Measurements from ENCODE around the gene RARS2.

Gene RARS2

GRCh38 chr6:87574237-87574804 is 15.5 kb downstream of the RARS2 start:
- no peak for DNase-seq (ENCODE audit: low spot score)

DNA sequence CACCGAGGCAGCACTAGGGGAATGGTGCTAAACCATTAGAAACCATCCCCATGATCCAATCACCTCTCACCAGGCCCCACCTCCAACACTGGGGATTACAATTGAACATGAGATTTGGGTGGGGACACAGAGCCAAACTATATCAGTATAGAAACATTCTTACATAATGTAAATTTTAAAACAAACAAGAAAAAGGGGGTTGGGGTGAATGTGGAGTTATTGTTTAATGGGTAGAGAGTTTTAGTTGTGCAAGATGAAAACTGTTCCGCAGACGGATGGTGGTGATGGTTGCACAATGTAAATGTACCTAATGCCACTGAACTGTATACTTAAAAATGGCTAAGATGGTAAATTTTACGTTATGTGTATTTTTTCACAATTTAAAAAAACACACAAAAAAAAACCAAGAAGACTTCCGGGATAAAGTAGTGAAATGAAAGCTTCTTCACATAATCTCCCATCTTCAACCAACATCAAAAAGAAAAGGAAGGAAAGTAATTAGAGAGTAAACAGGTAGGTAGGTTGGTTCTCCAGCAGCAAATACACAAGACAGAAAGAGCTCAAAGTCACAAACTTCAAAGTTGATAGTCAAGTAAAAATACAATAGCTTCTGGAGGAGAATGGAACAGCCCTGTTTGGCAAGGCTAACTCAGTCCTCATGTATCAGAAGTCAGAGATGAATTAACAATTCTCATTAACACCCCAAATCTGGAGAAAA is 16.3 kb downstream of the RARS2 start:
- DNase-seq (ENCODE audit: low spot score): no peak

GRCh38 chr6:87572883-87573282 is 16.9 kb downstream of the RARS2 start:
- no peak for DNase-seq (ENCODE audit: low spot score)

DNA sequence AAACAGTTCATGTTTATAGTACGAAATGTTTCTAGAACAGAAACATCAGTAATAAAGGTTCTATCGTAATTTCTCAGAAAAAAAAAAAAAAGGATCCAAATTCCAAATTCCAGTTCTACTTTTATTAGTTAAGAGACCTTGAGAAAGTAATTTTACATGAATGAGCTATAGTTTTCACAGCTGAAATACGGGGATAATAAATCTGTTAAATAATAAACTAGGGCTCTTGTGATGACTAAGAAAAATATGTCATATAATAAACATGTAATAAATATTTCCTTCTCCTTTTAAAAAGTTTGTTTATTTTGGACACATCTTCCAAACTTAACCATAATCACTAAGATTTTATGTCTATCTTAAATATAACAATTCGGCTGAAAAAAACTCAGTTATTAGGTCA is 17.8 kb downstream of the RARS2 start:
- no peak for DNase-seq (ENCODE audit: low spot score)

DNA sequence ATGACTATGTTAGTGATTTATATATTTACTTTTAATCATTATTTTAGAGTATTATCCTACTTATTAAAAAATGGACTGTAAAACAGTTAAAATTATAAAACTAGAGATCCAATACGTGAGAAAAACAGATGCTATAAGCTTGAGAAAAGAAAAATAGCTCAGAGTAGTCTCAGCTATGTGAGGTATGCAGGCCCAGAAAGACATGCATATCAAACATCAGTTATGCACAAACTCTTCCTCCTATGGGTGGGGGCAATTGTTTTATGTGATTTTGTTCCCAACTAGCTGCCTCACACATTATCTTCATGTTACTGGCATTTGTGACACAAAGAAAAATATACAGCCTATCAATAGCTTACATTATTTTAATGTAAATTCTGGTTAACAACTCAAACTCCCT is 28.8 kb downstream of the RARS2 start:
- no peak for DNase-seq (ENCODE audit: low spot score)

- no peak for DNase-seq (ENCODE audit: low spot score)
Observed at GRCh38 chr6:87558446-87558845, 31.3 kb downstream of the RARS2 start.

- DNase-seq (ENCODE audit: low spot score): no peak
Observed at GRCh38 chr6:87555506-87555905, 34.3 kb downstream of the RARS2 start.

DNA sequence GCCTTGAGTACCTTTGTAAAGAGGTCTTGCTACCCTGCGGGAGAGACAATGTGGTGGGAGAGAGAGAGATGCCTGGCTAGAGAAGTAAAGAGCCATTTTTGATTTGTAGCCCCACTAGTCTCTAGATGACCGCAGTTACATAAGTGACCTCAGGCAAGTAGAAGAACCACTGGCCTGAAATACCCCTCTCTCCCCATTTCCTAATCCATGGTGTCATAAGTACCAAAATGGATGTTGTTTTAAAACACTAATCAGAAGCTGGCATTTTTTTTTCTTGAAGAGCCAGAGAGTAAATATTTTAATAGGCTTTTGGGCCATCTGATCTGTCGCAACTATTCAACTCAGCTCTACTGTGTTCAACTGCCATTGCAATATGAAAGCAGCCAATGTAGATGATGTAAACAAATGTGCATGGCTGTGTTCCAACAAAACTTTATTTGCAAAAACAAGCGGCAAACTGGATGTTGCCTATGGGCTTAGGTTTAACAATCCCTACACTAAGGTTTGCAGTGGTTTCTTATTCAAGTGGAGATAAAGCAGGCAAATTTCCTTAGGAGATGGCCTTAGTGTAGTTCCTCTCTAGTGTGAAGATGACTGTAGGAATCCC is 36.5 kb downstream of the RARS2 start:
- no peak for DNase-seq (ENCODE audit: low spot score)

GRCh38 chr6:87551799-87552198 is 38.0 kb downstream of the RARS2 start:
- no peak for DNase-seq (ENCODE audit: low spot score)

DNA sequence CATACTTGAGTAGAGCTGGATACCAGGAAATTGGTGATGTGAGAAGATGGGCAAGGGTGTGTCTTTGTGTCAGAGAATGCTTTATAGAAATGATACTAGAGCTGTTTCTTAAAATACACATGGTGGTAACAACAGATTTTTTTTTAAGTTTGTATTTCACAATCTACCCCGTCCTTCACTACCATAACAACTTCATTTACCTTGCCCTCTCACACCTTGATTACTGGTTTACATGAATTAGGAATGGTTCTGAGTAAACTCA is 45.4 kb downstream of the RARS2 start:
- no peak for DNase-seq (ENCODE audit: low spot score)

GRCh38 chr6:87543696-87544473 is 45.9 kb downstream of the RARS2 start:
- no peak for DNase-seq (ENCODE audit: low spot score)

- DNase-seq (ENCODE audit: low spot score): no peak
Observed at GRCh38 chr6:87541744-87542143, 48.0 kb downstream of the RARS2 start.

DNA sequence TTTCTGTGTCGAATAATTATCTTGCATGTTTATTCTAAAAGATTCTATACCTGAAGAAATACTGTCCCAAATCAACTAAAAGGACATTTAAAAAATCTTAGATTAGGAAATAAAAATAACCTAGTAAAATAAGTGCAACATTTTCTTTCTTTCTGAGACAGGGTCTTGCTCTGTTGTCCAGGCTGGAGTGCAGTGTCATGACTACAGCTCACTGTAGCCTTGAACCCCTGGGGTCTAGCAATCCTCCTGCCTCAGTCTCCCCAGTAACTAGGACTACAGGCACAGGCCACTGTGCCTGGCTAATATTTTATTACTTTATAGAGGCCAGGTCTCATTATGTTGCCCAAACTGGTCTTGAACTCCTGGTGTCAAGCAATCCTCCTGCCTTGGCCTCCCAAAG is 48.7 kb downstream of the RARS2 start:
- no peak for DNase-seq (ENCODE audit: low spot score)

- DNase-seq (ENCODE audit: low spot score): no peak
Observed at GRCh38 chr6:87540539-87540938, 49.2 kb downstream of the RARS2 start.

GRCh38 chr6:87539554-87539953 is 50.2 kb downstream of the RARS2 start:
- no peak for DNase-seq (ENCODE audit: low spot score)

GRCh38 chr6:87538510-87539260 is 51.1 kb downstream of the RARS2 start:
- no peak for DNase-seq (ENCODE audit: low spot score)

GRCh38 chr6:87534377-87535047 is 55.3 kb downstream of the RARS2 start:
- DNase-seq (ENCODE audit: low spot score): no peak

DNA sequence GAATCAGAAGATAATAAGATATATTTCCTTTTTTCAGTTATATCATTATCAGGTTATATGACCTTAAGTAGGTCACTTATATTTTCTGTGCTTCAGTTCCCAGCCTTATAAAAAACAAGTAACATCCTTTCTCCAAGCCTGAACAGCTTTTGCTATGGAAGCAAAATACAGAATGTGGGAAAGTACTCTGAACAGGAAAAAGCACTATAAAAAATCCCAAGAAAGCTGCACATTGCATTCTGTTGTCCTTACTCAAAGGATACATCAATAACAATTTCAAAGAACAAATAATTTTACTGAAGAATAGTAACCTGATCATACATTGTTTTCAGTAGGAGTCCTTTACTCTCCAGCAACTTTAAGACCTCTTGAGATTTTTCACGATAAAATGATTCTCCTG is 60.6 kb downstream of the RARS2 start:
- DNase-seq (ENCODE audit: low spot score): no peak

DNA sequence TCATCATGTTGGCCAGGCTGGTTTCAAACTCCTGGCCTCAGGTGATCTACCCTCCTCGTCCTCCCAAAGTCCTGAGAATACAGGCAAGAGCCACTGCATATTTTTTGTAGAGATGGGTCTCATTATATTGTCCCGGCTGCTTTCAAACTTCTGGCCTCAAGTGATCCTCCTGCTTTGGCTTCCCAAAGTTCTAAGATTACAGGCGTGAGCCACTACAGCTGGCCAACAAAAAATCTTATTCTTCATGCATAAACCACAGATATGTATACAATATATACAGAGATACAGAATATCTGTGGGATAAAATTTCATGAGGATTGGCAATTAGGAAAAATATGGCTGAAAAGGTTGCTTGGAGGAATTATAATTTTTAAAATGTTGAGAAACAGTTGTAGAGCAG is 67.1 kb downstream of the RARS2 start:
- no peak for DNase-seq (ENCODE audit: low spot score)

- no peak for DNase-seq (ENCODE audit: low spot score)
Observed at GRCh38 chr6:87518453-87518852, 71.3 kb downstream of the RARS2 start.

GRCh38 chr6:87514831-87515230 is 75.0 kb downstream of the RARS2 start:
- DNase-seq (ENCODE audit: low spot score): no peak

GRCh38 chr6:87504441-87504840 is 85.3 kb downstream of the RARS2 start:
- no peak for DNase-seq (ENCODE audit: low spot score)

Data from LoVo (cell line).